Trophoblast cell (in vitro differentiated cells and primary cell): Measurements from ENCODE around the gene ZNF580.

Source experiments
- DNase-seq, 2 donors: peaks; one replicate each; pipeline ENCODE4 v3.0.0-alpha.2; 2016
- H2AFZ ChIP-seq: 2 replicates; pipeline ENCODE4 v1.6.1; 2013; ENCODE audit warnings: low read length, moderate library complexity, mild to moderate bottlenecking; ENCODE audit not compliant: insufficient read depth, poor library complexity
- H2AK5ac ChIP-seq: 2 replicates; pipeline ENCODE4 v1.6.1; 2013; ENCODE audit warnings: mild to moderate bottlenecking, low read length
- H2BK120ac ChIP-seq: 2 replicates; pipeline ENCODE4 v1.6.1; 2013; ENCODE audit warnings: low read length, mild to moderate bottlenecking, moderate library complexity; ENCODE audit not compliant: insufficient read depth, poor library complexity
- H2BK12ac ChIP-seq: 2 replicates; pipeline ENCODE4 v1.6.1; 2013; ENCODE audit warnings: mild to moderate bottlenecking, low read length, moderate library complexity
- H2BK5ac ChIP-seq: 2 replicates; pipeline ENCODE4 v1.6.1; 2013; ENCODE audit warnings: low read length, low read depth, moderate library complexity, mild to moderate bottlenecking; ENCODE audit not compliant: poor library complexity
- H3K14ac ChIP-seq: 2 replicates; pipeline ENCODE4 v1.6.1; 2013; ENCODE audit warnings: mild to moderate bottlenecking, low read length
- H3K18ac ChIP-seq: 2 replicates; pipeline ENCODE4 v1.6.1; 2013; ENCODE audit warnings: mild to moderate bottlenecking, low read length
- H3K23ac ChIP-seq: 2 replicates; pipeline ENCODE4 v1.6.1; 2013; ENCODE audit warnings: low read length
- H3K27ac ChIP-seq: 2 replicates; pipeline ENCODE4 v1.5.1; 2013; ENCODE audit warnings: low read depth, mild to moderate bottlenecking, inconsistent platforms, low read length, moderate library complexity
- H3K27me3 ChIP-seq: 2 replicates; pipeline ENCODE4 v1.6.1; 2013; ENCODE audit warnings: inconsistent platforms, mild to moderate bottlenecking, low read length, moderate library complexity; ENCODE audit not compliant: insufficient read depth
- H3K36me3 ChIP-seq, 2 experiments: 1 replicate in 1 of 2; 2 replicates in 1 of 2; pipeline ENCODE4 v1.6.1; 2013; ENCODE audit warnings: low read length in 2 of 2, mild to moderate bottlenecking in 2 of 2, moderate library complexity in 1 of 2; ENCODE audit not compliant: insufficient read depth in 2 of 2, control insufficient read depth in 1 of 2
- H3K4ac ChIP-seq: 2 replicates; pipeline ENCODE4 v1.6.1; 2013; ENCODE audit warnings: low read depth, mild to moderate bottlenecking, low read length, moderate library complexity
- H3K4me1 ChIP-seq, 2 experiments: 1 replicate in 1 of 2; 2 replicates in 1 of 2; pipeline ENCODE4 v1.6.1; 2013; ENCODE audit warnings: low read length in 2 of 2, mild to moderate bottlenecking in 2 of 2, moderate library complexity in 1 of 2; ENCODE audit not compliant: insufficient read depth in 2 of 2, control insufficient read depth in 1 of 2
- H3K4me2 ChIP-seq: 2 replicates; pipeline ENCODE4 v1.6.1; 2013; ENCODE audit warnings: inconsistent platforms, mild to moderate bottlenecking, low read length, moderate library complexity
- H3K4me3 ChIP-seq: 2 replicates; pipeline ENCODE4 v1.5.1; 2013; ENCODE audit warnings: mild to moderate bottlenecking, low read depth, low read length, inconsistent platforms
- H3K79me1 ChIP-seq: one replicate; pipeline ENCODE4 v1.6.1; 2013; ENCODE audit warnings: low read length
- H3K79me2 ChIP-seq: 2 replicates; pipeline ENCODE4 v1.6.1; 2013; ENCODE audit warnings: low read length, mild to moderate bottlenecking; ENCODE audit not compliant: control insufficient read depth, insufficient read depth, poor library complexity
- H3K9ac ChIP-seq: 2 replicates; pipeline ENCODE4 v1.6.1; 2013; ENCODE audit warnings: mild to moderate bottlenecking, low read length
- H3K9me3 ChIP-seq: 2 replicates; pipeline ENCODE4 v1.6.1; 2013; ENCODE audit warnings: low read depth, mild to moderate bottlenecking, control low read depth, inconsistent platforms, low read length; ENCODE audit not compliant: insufficient read depth
- H4K12ac ChIP-seq: 2 replicates; pipeline ENCODE4 v1.6.1; 2013; ENCODE audit warnings: low read depth, mild to moderate bottlenecking, low read length, moderate library complexity
- H4K8ac ChIP-seq: 2 replicates; pipeline ENCODE4 v1.6.1; 2013; ENCODE audit warnings: low read depth, mild to moderate bottlenecking, low read length, moderate library complexity
- H4K91ac ChIP-seq: one replicate; pipeline ENCODE4 v1.6.1; 2013; ENCODE audit warnings: low read depth, mild to moderate bottlenecking, low read length, moderate library complexity
- WGBS: extraction: QIAGEN DNeasy Blood & Tissue Kit; methylation state at CpG from one replicate; pipeline ENCODE4 v1.1.7; 2013; ENCODE audit warnings: missing lambda C conversion rate; ENCODE audit not compliant: insufficient read length, insufficient coverage; ENCODE audit errors: extremely low coverage; 5-methylcytosine and 5-hydroxymethylcytosine counted together

Gene ZNF580

DNA sequence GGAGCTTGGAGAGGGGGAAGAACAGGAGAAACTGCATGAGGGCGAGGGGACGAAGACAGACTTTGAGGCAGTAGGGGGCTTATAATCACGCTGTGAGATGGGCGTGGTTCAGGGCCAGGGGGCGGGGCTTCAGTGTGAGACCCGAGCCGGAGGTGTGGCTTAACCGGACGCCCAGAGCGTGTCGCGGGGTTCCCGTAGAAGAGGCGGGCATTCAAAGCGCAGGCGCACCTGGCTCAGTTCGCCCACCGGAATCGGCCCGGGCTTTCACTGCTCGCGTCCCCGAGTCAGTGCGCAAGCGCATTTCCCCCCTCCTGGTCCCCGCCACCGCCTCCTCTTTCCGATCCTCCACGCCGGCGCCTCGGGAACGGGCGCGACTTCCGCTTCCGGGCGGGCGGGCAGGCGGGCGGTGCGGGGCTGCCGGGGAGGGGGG lies 35.6 kb upstream of the ZNF580 start:
- Histone ChIP-seq H4K12ac (peak overlapping the region; percentile 81), H3K27me3 (no peaks in the 10 kb centered on the region), H3K14ac (peak overlapping the region; percentile 59), H2BK120ac (peak overlapping the region; percentile 40), H2AK5ac (peak overlapping the region; percentile 31), H3K4me2 (peak overlapping the region; percentile 46), H2BK12ac (no peak overlapping the region), H4K8ac (peak overlapping the region; percentile 89), H3K36me3 (peaks cover 4 to 9% of the 10 kb centered on the region in 2 experiments), H3K23ac (no peak overlapping the region), H2AFZ (peak overlapping the region; percentile 40), H3K4me1 (peaks cover 14% of the 10 kb centered on the region in 2 experiments), H3K27ac (peak overlapping the region; percentile 97), H3K79me2 (peaks cover 5% of the 10 kb centered on the region), H4K91ac (peak overlapping the region; percentile 88), H2BK5ac (peak overlapping the region; percentile 83), H3K9ac (no peak overlapping the region), H3K79me1 (peaks cover 19% of the 10 kb centered on the region), H3K9me3 (no peaks in the 10 kb centered on the region), H3K18ac (peak overlapping the region; percentile 71), H3K4ac (peak overlapping the region; percentile 66), H3K4me3 (peak overlapping the region; percentile 56)
- WGBS, result no CpG with 5 or more reads among the region's 43 CpGs
- DNase-seq, result peak; percentile 90 to 96

DNA sequence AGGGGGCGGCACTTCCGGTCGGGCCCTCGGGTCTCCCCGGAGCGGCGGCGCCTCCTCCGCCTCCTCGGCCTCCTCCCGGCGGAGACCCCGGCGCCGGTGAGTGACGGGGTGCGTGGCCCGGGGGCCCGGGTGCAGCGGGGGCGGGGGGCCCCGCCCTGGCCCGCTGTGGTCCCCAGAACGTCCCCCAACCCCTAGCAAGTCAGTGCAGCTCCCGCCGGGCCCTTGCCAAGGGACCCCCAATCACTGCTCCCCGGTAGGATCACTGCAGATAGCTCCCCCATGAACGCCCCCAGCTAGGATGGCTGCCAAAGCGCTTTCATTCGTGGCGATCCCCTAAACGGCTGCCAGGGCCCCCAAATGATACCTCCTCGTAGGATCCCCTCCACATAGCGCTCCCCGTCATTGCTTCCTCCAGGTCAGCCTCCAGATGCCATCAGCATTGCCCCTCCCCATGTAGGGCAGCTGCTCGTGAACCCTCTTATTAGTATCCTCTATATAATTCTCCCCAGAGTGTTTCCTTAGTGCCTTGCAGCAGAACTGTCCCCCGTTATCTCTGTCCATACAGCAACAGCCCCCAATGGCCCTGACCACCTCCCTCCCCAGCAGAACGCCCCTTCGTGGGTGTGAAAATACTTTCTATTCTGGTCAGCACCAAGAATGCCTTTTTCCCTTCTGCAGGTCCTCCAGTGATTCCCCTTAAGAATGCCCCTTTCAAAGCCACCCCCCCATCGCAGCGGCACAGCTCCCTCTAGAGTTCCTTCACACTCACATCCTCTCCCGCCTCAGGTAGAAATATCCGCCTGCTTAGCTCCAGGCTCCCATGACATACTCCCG lies 34.9 kb upstream of the ZNF580 start, which contains the start of gene ZNF865:
ZNF865 (plus strand) TSS at position 11 of the 834 bp plus-strand sequence. CDS start 7,972 bp downstream, outside the sequence.
- Histone ChIP-seq H2BK120ac (peak within 1 kb of the TSS; percentile 64), H3K79me1 (peaks cover 16% of the 10 kb centered on the region)

DNA sequence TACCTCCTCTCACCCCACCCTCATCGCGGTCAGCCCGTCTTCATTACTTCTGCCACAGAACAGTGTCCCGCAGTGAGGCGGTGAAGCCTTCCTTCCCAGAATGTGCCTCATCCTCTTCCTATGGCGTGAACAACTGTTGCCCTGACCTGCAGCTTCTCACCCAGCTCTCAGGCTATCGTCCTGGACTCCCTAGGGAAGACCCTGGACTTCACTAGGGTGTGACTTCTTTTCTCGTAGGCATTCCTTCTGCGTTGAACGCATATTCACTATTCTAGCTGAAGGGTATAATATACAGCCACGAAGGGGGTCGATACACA lies 34.4 kb upstream of the ZNF580 start:
- Histone ChIP-seq H3K27me3 (no peaks in the 10 kb centered on the region), H2BK120ac (no peak overlapping the region), H3K4me1 (peaks cover 7 to 9% of the 10 kb centered on the region in 2 experiments), H3K14ac (no peak overlapping the region), H3K4me2 (peak overlapping the region; percentile 87), H2BK12ac (no peak overlapping the region), H3K4ac (no peak overlapping the region), H3K9ac (peak overlapping the region; percentile 81), H3K79me1 (peaks cover 13% of the 10 kb centered on the region), H4K91ac (no peak overlapping the region), H4K8ac (no peak overlapping the region), H3K27ac (peak overlapping the region; percentile 21), H2AK5ac (no peak overlapping the region), H3K9me3 (no peaks in the 10 kb centered on the region), H3K23ac (no peak overlapping the region), H3K18ac (peak overlapping the region; percentile 26), H3K4me3 (peak overlapping the region; percentile 54), H3K79me2 (peaks cover 5% of the 10 kb centered on the region), H4K12ac (no peak overlapping the region), H2AFZ (no peak overlapping the region), H3K36me3 (peaks cover 7 to 12% of the 10 kb centered on the region in 2 experiments), H2BK5ac (no peak overlapping the region)
- no CpG with 5 or more reads among the region's 12 CpGs for WGBS
- DNase-seq, result no peak

More for the DNA sequence above, 34.9 kb upstream of the ZNF580 start, which contains the start of gene ZNF865:
- peak within 1 kb of the TSS; percentile 96 for H3K14ac ChIP-seq
- H4K8ac ChIP-seq, result peak within 1 kb of the TSS; percentile 93
- peak within 1 kb of the TSS; percentile 92 for H3K9ac ChIP-seq
- H4K12ac ChIP-seq, result peak within 1 kb of the TSS; percentile 91
- H3K4me3 ChIP-seq, result peak within 1 kb of the TSS; percentile 85
- peak within 1 kb of the TSS; percentile 90 for H2AK5ac ChIP-seq
- peak within 1 kb of the TSS; percentile 87 for H3K4me2 ChIP-seq
- H3K4me1 ChIP-seq, result peaks cover 12% of the 10 kb centered on the region in 2 experiments
- peak within 1 kb of the TSS; percentile 89 for H3K4ac ChIP-seq
- peak; percentile 85 to 89 for DNase-seq
- H3K18ac ChIP-seq, result peak within 1 kb of the TSS; percentile 90
- no peak within 1 kb of the TSS for H2BK12ac ChIP-seq
- H2AFZ ChIP-seq, result peak within 1 kb of the TSS; percentile 76
- H3K9me3 ChIP-seq, result no peaks in the 10 kb centered on the region
- H3K36me3 ChIP-seq, result peaks cover 7 to 11% of the 10 kb centered on the region in 2 experiments
- H4K91ac ChIP-seq, result peak within 1 kb of the TSS; percentile 93
- H3K27me3 ChIP-seq, result no peaks in the 10 kb centered on the region
- no CpG with 5 or more reads among the region's 44 CpGs for WGBS
- H3K23ac ChIP-seq, result no peak within 1 kb of the TSS
- H3K79me2 ChIP-seq, result peaks cover 5% of the 10 kb centered on the region
- peak within 1 kb of the TSS; percentile 97 for H3K27ac ChIP-seq
- peak within 1 kb of the TSS; percentile 90 for H2BK5ac ChIP-seq

DNA sequence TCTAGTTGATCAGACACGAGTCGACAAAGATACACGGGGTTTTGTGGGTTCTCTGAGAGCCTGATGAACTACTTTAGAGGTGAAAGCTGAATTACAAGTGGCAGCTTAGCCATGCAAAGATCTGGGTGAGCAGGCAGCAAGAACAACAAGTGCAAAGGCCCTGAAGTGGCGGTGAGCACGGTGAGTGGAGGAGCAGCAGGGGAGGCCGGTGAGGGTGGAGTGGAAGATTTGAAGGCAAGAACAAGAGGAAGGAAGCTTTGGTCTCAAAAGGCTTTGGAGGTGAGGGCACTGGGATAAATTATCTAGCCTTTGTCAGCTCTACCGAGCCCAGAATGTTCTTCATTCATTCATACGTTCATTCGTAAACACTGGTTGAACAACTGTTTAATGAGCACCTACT lies 34.0 kb upstream of the ZNF580 start:
- Histone ChIP-seq H3K27ac (no peak overlapping the region), H3K18ac (no peak overlapping the region)

More for the DNA sequence above, 34.0 kb upstream of the ZNF580 start:
- Histone ChIP-seq H3K36me3 (peaks cover 7 to 15% of the 10 kb centered on the region in 2 experiments), H2BK5ac (no peak overlapping the region), H3K27me3 (no peaks in the 10 kb centered on the region), H3K9ac (no peak overlapping the region), H2AFZ (no peak overlapping the region), H3K4me2 (peak overlapping the region; percentile 87), H3K14ac (no peak overlapping the region), H3K79me2 (peaks cover 5% of the 10 kb centered on the region), H4K91ac (no peak overlapping the region), H2BK12ac (no peak overlapping the region), H3K4me1 (peaks cover 5 to 9% of the 10 kb centered on the region in 2 experiments), H4K8ac (no peak overlapping the region), H3K4me3 (no peak overlapping the region), H3K23ac (no peak overlapping the region), H3K4ac (no peak overlapping the region), H4K12ac (no peak overlapping the region), H3K79me1 (peaks cover 13% of the 10 kb centered on the region), H3K9me3 (no peaks in the 10 kb centered on the region), H2AK5ac (no peak overlapping the region), H2BK120ac (no peak overlapping the region)
- no peak for DNase-seq
- WGBS, result no CpG with 5 or more reads among the region's 9 CpGs
